HepG2 (cell line): ENCODE data around the gene BACH1. TPM values are rescaled to one million over a fixed set of nuclear protein-coding genes. Genes with fewer than 3 reads are reported as not detected.

Source experiments
- ATAC-seq: fragments of 200-7000 bp; cut with Tn5 transposase; 3 replicates; pipeline ENCODE4 v1.9.1; 2020; ENCODE audit warnings: mild to moderate bottlenecking, moderate library complexity
- BruUV-seq: library from RNA; stranded (reverse); fragments of 400-500 nt; replicated peaks from 2 replicates; lab custom pipeline; 2021; lab: Mats Ljungman, UMichigan
- CTCF ChIA-PET: fragments of 300-600 bp; formaldehyde crosslinking; extraction: SDS; loops from one replicate; lab custom pipeline; 2021; ENCODE audit warnings: low total read pairs, inconsistent platforms, low intra/inter-chr PET ratio; lab: Yijun Ruan, JAX
- POLR2A ChIA-PET: fragments of 350-600 bp; sonication (Branson Sonifier 250); formaldehyde crosslinking; loops from one replicate; lab custom pipeline; 2020; ENCODE audit warnings: antibody characterized with exemption, inconsistent platforms; lab: Yijun Ruan, JAX
- DNase-seq: peaks from one replicate; pipeline ENCODE4 v3.0.0-alpha.2; 2015; ENCODE audit warnings: low spot score
- FAIRE-seq: peaks from 3 replicates; lab custom pipeline; 2011; peaks lifted over from hg19 to GRCh38; lab: Jason Lieb, UNC
- H2AFZ ChIP-seq: one replicate; pipeline ENCODE4 v1.6.1; 2011; ENCODE audit warnings: low read length, inconsistent platforms
- H3K27ac ChIP-seq: fragments of 300-600 bp; 3 replicates; pipeline ENCODE4 v1.8.0; 2011; ENCODE audit warnings: mixed run types, mild to moderate bottlenecking, mixed read lengths, low read length, inconsistent platforms; ENCODE audit not compliant: insufficient read depth; ENCODE audit errors: extremely low read length
- H3K27me3 ChIP-seq, 2 experiments: fragments of 200-600 bp in 1 of 2; 2 replicates in 1 of 2; 3 replicates in 1 of 2; pipeline versions ENCODE4 v1.6.0 to v1.8.0; 2011; ENCODE audit warnings: low read length in 2 of 2, mild to moderate bottlenecking in 2 of 2, moderate library complexity in 2 of 2, inconsistent platforms in 1 of 2; ENCODE audit not compliant: insufficient read depth in 2 of 2, control insufficient read depth in 1 of 2
- H3K36me3 ChIP-seq, 2 experiments: fragments of 200-600 bp in 1 of 2; replicated peaks in 1 of 2; 2 replicates in 1 of 2; 3 replicates in 1 of 2; pipeline versions ENCODE4 v1.5.1 to v1.8.0; 2011; ENCODE audit warnings: low read length in 2 of 2, inconsistent platforms in 1 of 2; ENCODE audit not compliant: insufficient read depth in 2 of 2, control insufficient read depth in 1 of 2
- H3K4me1 ChIP-seq: 2 replicates; pipeline ENCODE4 v1.5.1; 2012; ENCODE audit warnings: low read length, inconsistent platforms; ENCODE audit not compliant: insufficient read depth
- H3K4me2 ChIP-seq: 2 replicates; pipeline ENCODE4 v1.6.0; 2011; ENCODE audit warnings: low read depth, low read length, inconsistent platforms
- H3K4me3 ChIP-seq, 3 experiments: fragments of 200-600 bp in 1 of 3; sonication (generic), shearing (Covaris generic) in 1 of 3; replicated peaks in 1 of 3; 2 replicates each; pipeline ENCODE4 v1.5.1; 2011 to 2016; ENCODE audit warnings: low read length in 3 of 3, inconsistent platforms in 2 of 3, low read depth in 2 of 3, mild to moderate bottlenecking in 2 of 3, control low read depth in 1 of 3, mixed read lengths in 1 of 3; ENCODE audit not compliant: insufficient read depth in 1 of 3
- H3K79me2 ChIP-seq: one replicate; pipeline ENCODE4 v1.6.1; 2011; ENCODE audit warnings: low read length, inconsistent platforms; ENCODE audit not compliant: insufficient read depth
- H3K9ac ChIP-seq: 2 replicates; pipeline ENCODE4 v1.6.0; 2011; ENCODE audit warnings: mild to moderate bottlenecking, low read depth, low read length, inconsistent platforms; ENCODE audit not compliant: insufficient read depth
- H3K9me3 ChIP-seq: 2 replicates; pipeline ENCODE4 v1.5.1; 2012; ENCODE audit warnings: mild to moderate bottlenecking, low read length
- H4K20me1 ChIP-seq: 2 replicates; pipeline ENCODE4 v1.6.0; 2011; ENCODE audit warnings: inconsistent platforms, mild to moderate bottlenecking, low read length, moderate library complexity; ENCODE audit not compliant: insufficient read depth
- ATF3 ChIP-seq: sonication (generic); formaldehyde crosslinking; IDR thresholded peaks from 2 replicates; pipeline ENCODE4 v1.4.0; 2020; ENCODE audit warnings: missing genetic modification reagents
- CEBPB ChIP-seq: IDR thresholded peaks from 2 replicates; pipeline ENCODE4 v1.6.1; 2011; ENCODE audit warnings: low read depth, low read length, improper control_type of control experiment, borderline replicate concordance
- CEBPG ChIP-seq: IDR thresholded peaks from 2 replicates; pipeline ENCODE4 v1.6.1; 2016
- ELF1 ChIP-seq: sonication (generic); formaldehyde crosslinking; IDR thresholded peaks from 2 replicates; pipeline ENCODE4 v1.4.0; 2020; ENCODE audit warnings: missing genetic modification reagents
- FOSL2 ChIP-seq: sonication (generic); formaldehyde crosslinking; IDR thresholded peaks from 2 replicates; pipeline ENCODE4 v1.4.0; 2020; ENCODE audit warnings: missing genetic modification reagents
- FOXA1 ChIP-seq, 2 experiments: fragments of 450-650 bp in 1 of 2; sonication (generic) in 1 of 2; formaldehyde crosslinking in 1 of 2; IDR thresholded peaks; 2 replicates each; pipeline versions ENCODE4 v1.4.0 to v1.6.1; 2016 to 2020; ENCODE audit warnings: missing genetic modification reagents in 1 of 2
- HNF4G ChIP-seq, 2 experiments: sonication (generic) in 1 of 2; formaldehyde crosslinking in 1 of 2; IDR thresholded peaks; 2 replicates each; pipeline versions ENCODE4 v1.4.0 to v1.6.1; 2011 to 2020; ENCODE audit warnings: borderline replicate concordance in 2 of 2, low read depth in 2 of 2, mild to moderate bottlenecking in 2 of 2, low read length in 1 of 2, missing genetic modification reagents in 1 of 2, moderate library complexity in 1 of 2
- NR2F6 ChIP-seq, 2 experiments: IDR thresholded peaks; 2 replicates each; pipeline ENCODE4 v1.6.1; 2016; ENCODE audit warnings: antibody characterized with exemption in 1 of 2, mild to moderate bottlenecking in 1 of 2
- SALL1 ChIP-seq: sonication (generic); formaldehyde crosslinking; IDR thresholded peaks from 2 replicates; pipeline ENCODE4 v1.8.0; 2022; ENCODE audit warnings: mild to moderate bottlenecking, missing genetic modification reagents
- SP140L ChIP-seq: sonication (generic); formaldehyde crosslinking; IDR thresholded peaks from 2 replicates; pipeline ENCODE4 v1.4.0; 2020; ENCODE audit warnings: missing genetic modification reagents, borderline replicate concordance
- TEAD3 ChIP-seq: optimal IDR thresholded peaks from 2 replicates; pipeline ENCODE3; 2016; ENCODE audit warnings: borderline replicate concordance
- ZHX1 ChIP-seq: sonication (generic); formaldehyde crosslinking; IDR thresholded peaks from 2 replicates; pipeline ENCODE4 v1.8.1; 2022; ENCODE audit warnings: low read depth, mild to moderate bottlenecking, missing genetic modification reagents
- ZNF343 ChIP-seq: sonication (generic); formaldehyde crosslinking; IDR thresholded peaks from 2 replicates; pipeline ENCODE4 v1.4.0; 2020; ENCODE audit warnings: mild to moderate bottlenecking, missing genetic modification reagents
- ZNF460 ChIP-seq: sonication (generic); formaldehyde crosslinking; IDR thresholded peaks from 2 replicates; pipeline ENCODE4 v1.5.1; 2020; ENCODE audit warnings: missing genetic modification reagents, mild to moderate bottlenecking, borderline replicate concordance
- ZNF644 ChIP-seq: IDR thresholded peaks from 2 replicates; pipeline ENCODE4 v1.6.1; 2016; ENCODE audit warnings: low read depth
- ZNF720 ChIP-seq: sonication (generic); formaldehyde crosslinking; IDR thresholded peaks from 2 replicates; pipeline ENCODE4 v1.4.0; 2020; ENCODE audit warnings: missing genetic modification reagents
- ZSCAN25 ChIP-seq: sonication (generic); formaldehyde crosslinking; IDR thresholded peaks from 2 replicates; pipeline ENCODE4 v1.8.0; 2022; ENCODE audit warnings: mild to moderate bottlenecking, missing genetic modification reagents
- whole genome bisulfite sequencing: methylation state at CpG from one replicate; pipeline ENCODE4 v1.1.6; 2017; ENCODE audit warnings: low lambda C conversion rate; 5-methylcytosine and 5-hydroxymethylcytosine counted together
- in situ Hi-C: cut with HindIII; loops from 2 replicates; pipeline ENCODE4 v1.10.0; 2017; ENCODE audit warnings: low pct_unique_long_range_greater_than_20kb; ENCODE audit not compliant: extremely low pct_ligation_motif_present
- intact Hi-C: fragments of 100-400 bp; cut with micrococcal nuclease; formaldehyde crosslinking; loops from one replicate; pipeline ENCODE4 v1.10.0; 2022; ENCODE audit not compliant: unreplicated experiment
- polyA plus RNA-seq, 8 experiments: library from polyadenylated mRNA; depleted of rRNA in 3 of 8; stranded (reverse) in 7 of 8; unstranded in 1 of 8; fragments of >200 nt; fragmentation: Illumina TruSeq in 4 of 8; extraction: Trizol in 4 of 8; gene quantifications; 2 replicates each; pipeline versions ENCODE4 v1.2.1 to v1.2.3, GENCODE V29; 2011 to 2016; ENCODE audit warnings: low read depth in 4 of 8, missing spikeins in 1 of 8, mixed read lengths in 1 of 8; ENCODE audit not compliant: insufficient read depth in 1 of 8
- total RNA-seq, 5 experiments: library from RNA; depleted of rRNA; stranded (reverse); fragments of >200 nt; fragmentation: Illumina TruSeq; extraction: Trizol; gene quantifications; 2 replicates each; pipeline ENCODE4 v1.2.3, GENCODE V29; 2016; ENCODE audit warnings: low read depth in 1 of 5

BACH1 gene
- total and polyA plus RNA-seq, 2 of the 13 experiments (the other 11 are each of a cell fraction or from before 2014, with no cell fraction given) = 16.5 to 51.7 TPM

- in situ Hi-C loops (no loop called here), intact Hi-C loops (loop anchor here (10.0 kb wide), 1 partner anchor 77 kb away; no protein-coding TSS in a partner anchor)
- no peak overlapping the region for H2AFZ ChIP-seq
- TF ChIP-seq ZNF720 (CRISPR knock-in tag) (no peak), ZSCAN25 (CRISPR knock-in tag) (no peak), ZHX1 (CRISPR knock-in tag) (no peak)
- H3K27ac ChIP-seq = no peak overlapping the region
- no peaks in the 10 kb centered on the region for H4K20me1 ChIP-seq
- no peak overlapping the region for H3K4me2 ChIP-seq
- ChIA-PET POLR2A (no interaction called here), CTCF (no interaction called here)
- no peaks in the 10 kb centered on the region for H3K9me3 ChIP-seq
- no peaks in the 10 kb centered on the region for H3K27me3 ChIP-seq
- H3K9ac ChIP-seq = no peak overlapping the region
- H3K79me2 ChIP-seq = no peaks in the 10 kb centered on the region
- DNase-seq (no peak), FAIRE-seq (no peak), ATAC-seq (no peak)
- H3K36me3 ChIP-seq = no peaks in the 10 kb centered on the region
- no TSS peak for BruUV-seq
- H3K4me3 ChIP-seq = no peak overlapping the region
- H3K4me1 ChIP-seq = peaks cover 14% of the 10 kb centered on the region
Measured at GRCh38 chr21:29267666-29268065, 31.1 kb upstream of the BACH1 start.

- no peaks in the 10 kb centered on the region for H3K27me3 ChIP-seq
- BruUV-seq = no TSS peak
- H2AFZ ChIP-seq = no peak overlapping the region
- peak overlapping the region; percentile 16 for H3K27ac ChIP-seq
- H3K4me2 ChIP-seq = peak overlapping the region; percentile 72
- peak overlapping the region; percentile 2 to 51 (median 43); a peak in 3 of 6 replicates for H3K4me3 ChIP-seq
- ATAC-seq (peak; percentile 93), FAIRE-seq (peak; percentile 83), DNase-seq (peak; percentile 81)
- H3K9ac ChIP-seq = peak overlapping the region; percentile 22; the same call in 1 of the 2 replicates
- POLR2A ChIA-PET = no interaction called here
- intact Hi-C loops = no loop called here
- no peaks in the 10 kb centered on the region for H4K20me1 ChIP-seq
- H3K9me3 ChIP-seq = no peaks in the 10 kb centered on the region
- no peaks in the 10 kb centered on the region for H3K36me3 ChIP-seq
- in situ Hi-C loops = no loop called here
- WGBS = 2% methylated on average over 5 of the region's 6 CpGs
- CTCF ChIA-PET = no interaction called here
- peaks cover 16% of the 10 kb centered on the region for H3K4me1 ChIP-seq
- no peaks in the 10 kb centered on the region for H3K79me2 ChIP-seq
- peak; percentile 49 for TF ChIP-seq SALL1 (CRISPR knock-in tag)
- TF ChIP-seq TEAD3 (CRISPR knock-in tag) = peak; percentile 20
- no peak for TF ChIP-seq SP140L
- TF ChIP-seq ZNF644 (CRISPR knock-in tag) = 0 out of 2 replicates have a peak, but pooled peaks have one; percentile 13
- TF ChIP-seq HNF4G (IDR thresholded peaks at IDR 0.05; ENCODE audit: borderline replicate concordance, low read depth, low read length) = peak; percentile 72
- no peak for TF ChIP-seq HNF4G (CRISPR knock-in tag; IDR thresholded peaks at IDR 0.05; ENCODE audit: borderline replicate concordance, low read depth)
- TF ChIP-seq ATF3 (CRISPR knock-in tag) = 0 out of 2 replicates have a peak, but pooled peaks have one; percentile 29
- peak; percentile 78 for TF ChIP-seq CEBPB
- peak; percentile 28; the same call in 1 of the 2 replicates for TF ChIP-seq ZNF460 (CRISPR knock-in tag)
- TF ChIP-seq ZNF343 (CRISPR knock-in tag) = no peak
- TF ChIP-seq ELF1 (CRISPR knock-in tag) = no peak
- TF ChIP-seq FOXA1 (IDR thresholded peaks at IDR 0.05) = no peak
- TF ChIP-seq FOXA1 (CRISPR knock-in tag; IDR thresholded peaks at IDR 0.05) = peak; percentile 43; the same call in 1 of the 2 replicates
- peak; percentile 76 for TF ChIP-seq CEBPG
- TF ChIP-seq NR2F6 (IDR thresholded peaks at IDR 0.05) = peak; percentile 28; the same call in 1 of the 2 replicates
- TF ChIP-seq NR2F6 (CRISPR knock-in tag; IDR thresholded peaks at IDR 0.05) = peak; percentile 54; the same call in 1 of the 2 replicates
- TF ChIP-seq FOSL2 = 0 out of 2 replicates have a peak, but pooled peaks have one; percentile 8
Measured at GRCh38 chr21:29271927-29272333, 26.8 kb upstream of the BACH1 start.
